Activated CD8-positive, alpha-beta memory T cell treated with anti-CD3 and anti-CD28 coated beads, Interleukin-2, amount 50 U/mL, for 48 hours (primary cell): ENCODE results near the gene ZNF516.

Experiments
- DNase-seq: peaks from one replicate; pipeline ENCODE4 v3.0.0-alpha.2; 2020

The ZNF516 gene

DNA sequence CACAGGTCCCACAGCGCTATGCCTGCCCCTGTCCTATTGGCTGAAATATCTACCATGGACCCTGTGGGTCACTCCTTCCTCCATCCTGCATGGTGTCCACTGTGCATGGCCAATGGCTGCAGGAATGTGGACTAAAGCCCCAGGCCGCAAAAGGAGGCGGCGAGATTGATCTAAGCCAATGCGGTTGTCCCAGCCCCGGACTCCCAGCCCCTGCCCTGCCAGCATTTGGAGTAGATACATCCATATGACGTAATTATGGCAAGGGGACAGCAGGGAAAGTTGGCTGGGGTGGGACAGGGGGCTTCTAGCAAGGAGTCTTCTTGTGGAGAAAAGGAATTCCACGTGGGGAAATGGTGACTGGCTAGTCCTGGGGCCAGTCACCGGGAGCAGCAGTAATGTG lies 11.4 kb upstream of the ZNF516 start:
- DNase-seq = no peak

DNA sequence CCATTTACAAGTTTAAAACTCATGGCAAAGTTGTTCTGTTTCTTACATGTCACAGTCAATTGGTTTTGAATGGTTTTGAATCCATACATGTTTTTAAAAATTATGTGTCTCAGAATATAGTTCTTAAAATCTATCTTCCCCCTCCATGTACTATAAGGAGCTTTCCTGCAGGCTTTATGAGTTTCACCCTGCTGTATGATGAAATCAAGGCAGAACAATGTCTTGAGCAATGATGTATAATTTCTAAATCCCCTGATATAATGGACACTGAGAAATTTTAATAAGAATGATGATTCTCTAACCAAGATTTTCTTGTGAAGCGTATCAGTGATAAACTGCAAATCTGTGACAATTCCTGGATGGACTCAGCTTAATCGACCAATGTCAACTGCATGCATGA lies 10.6 kb upstream of the ZNF516 start:
- DNase-seq = no peak

DNA sequence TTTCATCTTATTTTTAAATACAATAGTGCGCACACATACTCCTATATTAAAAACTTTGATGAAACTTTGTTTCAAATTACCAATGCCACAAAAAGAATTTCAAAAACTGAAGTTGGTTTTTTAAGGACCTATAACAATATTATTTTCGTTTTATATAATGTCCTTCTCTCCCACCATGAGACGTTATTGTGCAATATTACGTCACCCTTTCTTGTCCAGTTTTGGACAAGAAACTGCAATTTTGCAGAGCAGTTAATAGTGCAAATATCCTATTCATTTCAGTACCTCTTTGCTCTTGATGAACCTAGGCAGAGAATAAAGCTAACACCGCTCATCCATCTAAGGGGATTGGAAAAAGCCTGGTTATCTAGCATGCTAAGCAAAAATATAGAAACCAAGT lies 9.7 kb upstream of the ZNF516 start:
- DNase-seq = no peak

DNA sequence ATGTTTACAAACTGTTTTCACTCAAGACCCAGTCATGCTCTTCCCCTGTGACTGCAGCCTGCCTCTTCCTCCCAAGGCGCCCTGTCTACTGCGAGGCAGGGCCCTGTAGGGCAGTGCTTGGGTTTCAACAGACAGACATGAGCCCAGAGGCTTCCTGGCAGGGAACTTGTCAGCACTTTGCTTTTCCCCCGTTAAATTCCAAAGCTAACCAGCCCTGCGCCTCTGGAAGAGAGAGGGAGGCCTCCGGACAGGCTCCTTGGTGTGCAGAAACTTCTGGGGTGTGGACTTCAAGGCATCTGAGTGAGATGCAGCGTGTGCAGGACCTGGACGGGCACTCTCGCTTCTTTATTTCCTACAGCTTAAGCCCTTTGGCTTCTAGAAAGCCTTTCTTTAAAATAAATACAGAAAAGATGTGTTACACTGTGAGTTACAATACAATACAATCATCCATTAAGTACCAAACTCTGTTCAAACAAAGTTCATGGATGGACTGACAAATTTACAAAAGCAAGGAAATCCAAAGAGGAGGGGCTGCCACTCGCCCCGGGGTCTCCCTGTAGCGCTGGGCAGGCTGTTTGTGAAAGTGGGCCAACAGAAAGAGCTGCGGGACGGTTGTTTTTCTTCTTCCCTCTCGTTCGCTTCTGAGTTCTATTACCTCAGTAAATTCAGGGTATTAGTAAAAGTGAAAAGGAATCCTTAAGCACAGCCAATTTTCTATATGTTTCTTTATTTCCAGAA lies 8.8 kb upstream of the ZNF516 start:
- no peak for DNase-seq

DNA sequence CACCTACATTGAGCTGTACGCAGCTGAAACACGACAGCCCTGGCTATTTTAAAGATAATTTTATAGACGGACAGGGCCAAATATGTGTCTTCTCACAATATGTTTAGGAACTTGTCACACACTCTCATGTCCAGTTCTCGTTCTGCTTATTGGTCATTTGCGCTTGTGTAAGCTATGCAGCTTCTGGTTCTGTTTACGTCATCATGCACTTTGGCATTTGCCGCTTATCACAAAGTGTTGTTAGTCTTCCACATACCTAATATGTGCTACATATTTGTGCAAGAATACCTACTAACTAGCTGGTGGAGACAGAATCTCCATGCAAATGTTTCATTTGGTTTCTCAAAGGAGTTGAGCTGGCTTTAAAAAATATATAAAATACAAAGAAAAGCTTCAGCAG lies 7.5 kb upstream of the ZNF516 start:
- no peak for DNase-seq

DNA sequence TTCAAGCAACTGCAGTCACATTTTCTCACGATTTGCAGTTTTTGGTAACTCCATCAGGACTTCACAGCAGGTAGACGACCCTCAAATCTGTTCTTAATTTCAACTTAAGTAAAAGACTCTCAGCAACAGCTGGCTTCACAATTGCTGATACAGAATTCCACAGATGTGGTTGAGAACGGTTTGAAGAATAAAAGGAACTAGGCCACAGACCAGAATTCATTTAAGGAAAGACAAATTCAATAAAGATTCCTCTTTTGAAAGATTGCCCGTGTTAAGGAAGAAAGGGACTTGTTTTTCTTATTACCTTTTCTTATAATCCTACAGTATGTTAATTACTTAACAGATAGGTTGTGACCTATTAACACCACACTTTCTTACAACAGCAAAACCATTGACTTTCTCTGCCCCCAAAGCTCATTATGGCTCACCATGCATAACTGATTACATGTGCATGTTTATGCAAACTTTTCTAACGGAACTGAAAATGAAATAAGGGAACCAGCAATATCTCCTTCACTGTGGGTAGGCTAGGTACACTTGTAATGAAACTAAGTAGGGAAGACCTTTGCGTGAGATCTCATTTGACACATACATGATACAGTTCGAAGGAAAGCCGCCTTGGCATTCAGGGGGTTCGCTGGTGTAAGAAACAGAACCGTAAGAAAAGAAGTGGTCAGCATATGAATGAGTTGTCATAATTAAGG lies 4.7 kb upstream of the ZNF516 start:
- no peak for DNase-seq

DNA sequence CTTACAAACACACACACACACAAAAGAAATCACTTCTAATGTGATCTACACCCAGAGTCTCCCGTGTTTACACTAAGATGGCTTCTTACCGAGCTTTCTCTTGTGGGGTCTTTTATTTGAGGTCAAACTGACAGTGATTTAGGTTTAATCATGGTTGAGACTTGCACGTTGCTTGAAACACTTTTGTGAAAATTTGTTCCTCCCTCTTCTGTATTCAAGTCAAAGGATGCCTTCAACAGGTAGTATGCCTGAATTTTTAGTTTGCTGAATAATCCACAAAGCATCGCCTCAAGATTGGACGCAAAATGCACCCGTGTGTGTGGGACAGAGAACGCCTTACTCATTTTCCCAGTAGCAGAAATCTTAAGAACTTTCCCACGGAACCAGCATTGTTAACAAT lies 4.0 kb upstream of the ZNF516 start:
- DNase-seq = no peak

DNA sequence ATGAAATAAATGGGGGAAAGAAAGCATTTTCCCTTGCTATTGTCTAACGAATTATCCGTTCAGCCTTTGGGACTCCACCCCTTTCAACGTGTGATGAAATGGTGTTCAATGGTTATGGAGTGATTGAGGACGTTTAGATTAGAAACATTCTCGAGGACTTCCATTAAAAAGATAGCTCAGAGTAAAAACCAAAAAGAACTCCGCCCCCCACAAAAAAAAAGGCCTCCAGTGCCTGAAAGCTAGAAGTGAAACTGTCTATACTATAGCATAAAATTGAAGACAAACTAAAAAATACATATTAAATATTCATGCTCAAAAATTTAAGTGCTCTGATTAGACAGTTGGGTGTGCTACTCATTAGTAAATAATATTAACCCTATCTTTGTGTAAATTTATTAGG lies 3.0 kb upstream of the ZNF516 start:
- no peak for DNase-seq

DNA sequence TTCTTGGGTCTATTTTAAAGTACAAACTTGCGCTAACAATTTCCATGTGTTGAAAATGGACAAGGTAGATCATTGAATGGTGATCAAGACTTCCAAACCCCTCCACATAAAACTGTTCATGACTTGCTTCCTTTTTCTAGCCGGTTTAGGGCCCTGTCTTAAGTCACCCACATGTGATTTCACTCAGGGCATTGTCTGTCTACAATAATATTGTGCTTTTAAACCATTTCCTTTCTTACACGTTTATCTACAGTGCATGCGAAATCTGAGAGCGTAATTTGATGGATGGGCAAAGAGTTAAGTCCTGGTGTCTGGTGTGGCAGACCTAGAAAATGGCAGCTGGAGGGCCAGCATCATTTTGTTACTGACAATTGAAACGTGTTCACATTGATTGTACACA lies 2.0 kb upstream of the ZNF516 start:
- DNase-seq = no peak

DNA sequence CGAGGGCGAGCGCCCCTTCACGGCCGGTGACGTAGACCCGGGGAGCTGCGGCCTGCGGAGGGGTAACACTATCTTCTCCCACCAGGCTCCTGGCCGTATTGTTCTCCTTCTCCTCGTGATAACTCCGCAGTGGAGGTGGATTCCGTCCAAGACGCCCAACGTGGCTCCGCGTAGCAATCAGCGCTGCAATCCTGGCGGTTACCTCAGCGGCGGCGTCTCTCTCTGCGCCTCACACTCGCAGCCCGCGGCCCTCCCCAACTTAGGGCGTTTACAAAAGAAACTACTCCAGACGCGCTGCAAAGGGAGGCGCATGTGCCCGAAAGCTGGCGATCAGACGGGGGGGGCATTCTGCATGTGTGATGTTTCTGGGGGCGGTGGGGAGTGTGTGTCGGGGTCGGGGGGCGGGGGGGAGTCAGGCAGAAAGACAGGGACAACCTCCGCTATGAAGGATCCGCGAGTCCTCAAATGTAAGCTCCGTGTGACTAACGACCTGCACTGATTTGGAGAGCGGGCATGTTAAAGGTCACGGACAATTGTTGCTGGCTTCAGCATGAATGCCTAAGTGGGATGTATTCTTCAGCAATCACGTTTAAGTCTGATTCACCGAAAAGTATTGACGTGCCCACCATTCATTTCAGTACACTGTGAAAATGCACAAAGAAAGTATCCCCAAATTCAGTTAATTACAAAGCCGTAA lies 1.3 kb upstream of the ZNF516 start:
- no peak for DNase-seq

DNA sequence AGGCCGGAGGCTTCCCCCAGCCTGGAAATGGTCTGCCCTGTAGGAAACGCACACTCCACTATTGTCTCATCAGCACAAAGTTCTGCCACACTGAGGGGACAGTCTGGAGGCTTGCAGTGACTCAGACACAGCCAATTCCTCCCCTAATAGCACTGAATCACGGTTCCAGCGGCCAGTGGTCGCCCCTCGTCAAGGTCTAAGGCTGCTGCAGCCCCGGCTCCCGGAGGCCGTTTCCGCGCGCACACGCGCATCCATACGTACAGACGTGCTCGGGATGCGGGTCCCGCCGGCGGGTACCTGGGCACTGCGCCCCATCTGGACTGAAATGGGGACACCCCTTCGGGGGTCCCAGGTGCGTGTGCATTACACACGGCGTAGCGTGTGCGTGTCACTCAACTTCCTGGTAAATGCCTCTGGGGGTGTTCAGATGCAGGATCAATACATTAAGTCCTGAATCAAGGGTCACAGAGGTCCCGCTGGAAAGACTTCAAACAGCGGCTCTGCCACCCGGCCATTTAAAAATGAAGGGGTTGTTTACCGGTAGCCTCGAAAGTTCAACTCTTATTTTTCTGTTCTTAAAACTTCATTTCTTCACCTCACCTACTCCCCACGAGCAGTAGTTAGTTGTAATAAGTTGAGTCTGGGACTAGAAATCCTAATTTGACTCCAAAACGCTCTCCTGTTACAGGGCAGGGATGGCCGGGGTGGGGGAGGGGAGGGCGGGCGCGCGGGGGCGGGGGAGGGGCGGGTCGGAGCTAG lies 572 bp upstream of the ZNF516 start:
- no peak for DNase-seq

DNA sequence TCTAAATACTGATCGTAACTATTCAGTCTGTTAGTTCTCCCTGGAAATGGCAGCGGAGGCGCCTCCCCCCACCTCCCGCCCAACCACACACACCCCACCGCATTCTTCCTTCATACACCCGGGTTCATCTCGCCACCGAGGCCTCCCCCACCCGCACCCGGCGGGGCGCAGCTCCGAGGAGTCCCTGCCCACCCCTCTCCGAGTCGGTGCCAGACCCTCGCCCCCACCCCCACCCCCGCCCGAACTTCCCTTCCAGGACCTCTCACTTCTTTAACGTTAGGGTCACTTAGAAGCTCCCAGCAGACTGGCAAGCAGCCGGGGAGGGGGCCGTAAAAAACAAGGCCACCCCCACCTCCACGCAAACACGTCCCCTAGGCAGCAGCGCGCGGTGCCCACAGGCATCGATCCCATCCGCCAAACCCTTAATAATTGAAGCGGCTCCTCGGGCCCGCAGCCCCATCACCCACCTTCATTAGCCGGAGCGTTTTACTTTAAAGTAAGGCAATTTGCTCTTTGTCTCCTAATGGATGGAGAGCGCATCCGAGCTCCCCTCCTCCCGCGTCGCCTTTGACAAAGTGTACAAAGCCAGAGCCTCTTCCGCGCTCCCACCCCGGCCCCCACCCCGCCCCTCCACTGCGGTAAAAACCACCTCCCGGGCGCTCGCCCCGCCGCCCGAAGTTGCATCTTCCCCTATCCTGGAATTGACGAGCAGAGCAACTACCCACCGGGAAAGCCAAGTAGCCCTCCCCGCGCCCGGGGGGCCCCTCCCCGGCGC lies 624 bp downstream of the ZNF516 start:
- no peak for DNase-seq

DNA sequence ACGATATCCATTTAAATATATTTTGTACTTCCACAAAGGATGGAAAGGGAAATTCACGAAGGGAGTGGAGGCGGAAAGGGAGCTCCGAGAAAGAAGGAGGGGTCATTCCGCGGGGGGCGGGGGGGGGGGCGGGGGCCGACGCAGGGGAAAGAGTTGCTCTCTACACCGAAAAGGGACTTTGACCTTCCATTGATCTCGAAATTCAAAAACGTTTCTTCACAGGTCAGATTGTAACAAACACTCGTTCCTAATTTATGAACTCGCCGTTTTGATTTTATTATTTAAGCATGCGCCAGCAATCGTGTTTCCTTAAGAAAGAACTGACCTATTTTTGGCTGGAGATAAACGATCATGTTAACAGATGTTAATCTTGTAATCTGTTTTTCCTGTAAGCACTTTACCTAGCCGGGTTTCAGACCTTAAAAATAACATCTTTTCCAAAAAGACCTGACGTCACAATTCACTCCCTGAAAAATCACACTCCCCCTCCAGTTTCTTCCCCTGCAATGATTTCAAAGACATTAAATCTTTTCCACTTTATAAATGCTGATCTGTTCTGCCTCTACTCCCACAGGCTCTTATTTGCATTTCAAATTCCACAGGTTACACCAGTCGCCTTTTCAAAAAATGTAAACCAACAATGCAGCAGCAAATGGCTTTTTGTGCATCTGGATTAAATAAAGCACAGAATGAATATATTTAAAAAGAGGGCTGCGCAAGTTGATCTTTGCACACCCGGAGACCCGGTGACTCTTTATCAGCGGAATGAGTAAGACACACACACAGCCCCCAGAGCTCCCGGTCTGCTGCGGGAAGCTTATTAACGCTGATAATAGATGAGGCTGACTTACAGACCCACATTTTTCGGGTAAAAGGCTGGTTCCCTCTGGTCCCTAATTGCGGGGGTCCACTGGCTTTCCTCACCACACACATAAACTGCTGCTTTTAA lies 1.6 kb downstream of the ZNF516 start:
- no peak for DNase-seq

DNA sequence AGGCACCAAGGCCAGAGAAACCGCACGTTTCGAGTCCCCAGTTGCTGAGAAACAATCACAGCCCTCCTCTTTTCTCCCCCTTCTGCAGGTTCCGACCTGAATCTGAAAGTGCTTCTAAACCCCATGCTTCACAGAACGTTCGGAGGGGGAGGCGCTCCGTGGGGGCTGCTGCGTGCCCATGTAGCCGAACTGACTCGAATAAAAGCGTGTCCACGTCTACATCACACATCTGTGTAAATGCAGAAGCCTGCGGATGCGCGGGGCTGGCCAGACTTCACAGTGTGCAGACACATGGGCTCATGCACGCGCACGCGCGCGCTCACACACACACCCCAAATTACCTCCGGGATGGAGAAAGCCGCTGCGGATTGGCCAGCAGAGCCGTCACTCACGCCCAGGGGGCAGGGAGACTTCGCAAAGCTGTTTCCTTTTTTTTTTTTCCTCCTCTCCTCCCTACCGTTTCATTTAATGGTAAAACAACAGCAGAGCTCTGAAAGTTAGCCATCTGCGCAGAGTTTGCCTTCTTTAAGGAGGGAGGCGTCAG lies 2.3 kb downstream of the ZNF516 start:
- DNase-seq = peak; percentile 100

DNA sequence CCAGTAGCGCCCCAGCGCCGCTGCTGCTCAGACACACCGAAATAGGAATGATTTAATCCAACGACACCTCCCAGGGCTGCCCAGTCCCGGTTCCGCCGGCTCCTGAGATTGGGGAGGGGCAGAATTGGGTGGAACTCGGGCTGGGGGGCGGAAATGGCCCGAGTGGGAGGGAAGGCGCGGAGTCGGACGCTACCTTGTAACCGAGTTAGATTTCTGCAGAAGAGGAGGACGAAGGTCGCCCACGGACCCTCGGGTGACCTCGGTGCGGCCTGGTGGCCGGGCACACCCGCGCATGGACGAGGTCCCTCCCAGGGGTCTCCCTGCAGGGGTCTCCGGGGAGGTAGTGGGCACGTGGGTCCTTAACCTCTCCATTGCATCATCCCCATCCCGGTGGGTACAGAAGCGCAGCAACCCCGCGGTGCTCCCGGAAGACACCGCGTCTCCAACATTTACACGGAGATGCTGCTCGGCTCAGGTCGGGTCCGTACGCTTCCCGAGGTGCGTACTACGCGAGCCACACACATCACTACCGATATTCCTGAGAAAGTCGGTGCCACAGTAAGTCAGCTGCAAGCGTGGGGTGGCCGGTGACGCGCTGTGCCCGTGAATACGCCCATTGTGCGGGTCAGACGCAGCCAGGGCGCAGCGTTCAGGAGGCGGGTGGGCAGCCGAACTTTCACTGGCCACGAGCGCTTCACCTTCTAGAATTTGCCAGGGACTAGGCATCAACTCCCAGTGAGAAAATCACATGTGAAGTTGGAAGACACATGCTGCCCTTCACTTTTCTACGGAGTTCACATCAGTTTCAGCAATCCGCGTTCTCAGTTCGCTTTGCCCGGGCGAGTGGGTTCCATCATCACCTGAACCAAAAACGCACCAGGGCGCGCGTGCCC lies 3.0 kb downstream of the ZNF516 start:
- DNase-seq = peak; percentile 73

DNA sequence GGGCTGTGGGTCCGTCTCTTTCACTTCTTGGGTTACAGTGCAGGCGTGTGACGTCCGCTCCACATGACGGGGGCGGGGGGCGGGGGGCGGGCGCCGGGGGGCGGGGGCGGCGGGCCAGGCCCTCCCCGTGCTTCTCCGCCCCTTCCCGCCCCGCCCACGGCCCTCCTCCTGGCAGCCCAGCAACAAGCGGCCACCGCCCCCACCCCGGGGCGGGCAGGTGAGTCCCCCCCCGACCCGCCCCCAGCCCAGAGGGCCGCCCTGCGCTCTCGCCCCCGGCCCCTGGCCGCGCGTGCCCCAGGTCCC lies 3.6 kb downstream of the ZNF516 start:
- DNase-seq = peak; percentile 68

DNA sequence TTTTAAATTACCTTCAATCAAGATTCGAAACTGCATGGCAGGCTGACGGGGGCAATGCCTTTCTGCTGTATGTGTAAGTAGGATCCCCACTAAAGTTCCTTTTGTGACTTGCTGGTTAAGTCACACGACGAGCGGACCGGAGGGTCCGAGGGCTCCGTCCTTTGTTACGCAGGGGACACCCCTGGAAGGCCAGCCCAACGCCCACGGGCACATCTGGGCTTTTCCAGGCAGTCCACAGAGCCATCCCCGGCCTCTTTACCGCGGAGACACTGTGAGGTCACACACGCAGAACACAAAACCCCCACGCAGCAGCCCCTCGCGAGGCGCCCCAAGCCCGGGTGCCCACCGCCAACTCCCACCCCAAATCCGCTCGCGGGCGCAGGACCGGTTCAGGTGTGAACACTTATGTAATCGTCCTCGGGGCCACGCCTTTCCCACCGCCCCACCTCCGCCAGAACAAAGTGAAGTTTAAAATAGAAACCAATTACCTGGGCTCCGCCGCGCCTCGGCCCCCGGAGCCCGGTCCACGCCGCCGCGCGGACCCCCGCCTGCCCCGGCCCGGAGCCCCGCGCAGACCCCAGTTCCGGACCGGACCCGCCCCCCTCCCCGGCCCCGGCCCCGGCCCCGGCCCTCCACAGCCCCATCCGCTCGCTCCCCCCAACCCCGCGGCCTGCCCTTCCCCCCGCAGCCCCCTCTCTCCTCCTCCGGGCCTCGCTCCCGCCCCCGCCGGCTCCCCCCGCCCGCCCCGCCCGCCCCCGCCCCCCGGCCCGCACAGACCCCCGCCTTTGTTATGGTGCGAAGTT lies 4.2 kb downstream of the ZNF516 start:
- DNase-seq = no peak

DNA sequence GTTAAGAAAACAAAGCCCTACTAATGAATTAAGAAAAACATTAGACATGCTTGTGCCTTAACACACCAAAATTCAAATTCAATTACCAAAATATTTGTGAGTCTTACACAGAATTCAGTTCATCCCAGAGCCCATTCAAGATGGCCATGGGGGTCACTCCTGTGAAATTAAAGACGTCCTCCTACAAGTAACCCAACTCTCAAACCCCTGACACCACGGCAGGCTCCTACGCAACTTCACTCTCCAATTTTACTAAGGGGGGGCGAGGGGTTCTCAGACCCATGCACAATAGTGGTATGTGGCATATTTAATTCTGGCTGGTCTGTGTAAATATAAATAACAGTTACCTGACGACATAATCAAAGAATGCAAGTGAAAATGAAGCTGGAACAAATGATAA lies 5.0 kb downstream of the ZNF516 start:
- DNase-seq = no peak

DNA sequence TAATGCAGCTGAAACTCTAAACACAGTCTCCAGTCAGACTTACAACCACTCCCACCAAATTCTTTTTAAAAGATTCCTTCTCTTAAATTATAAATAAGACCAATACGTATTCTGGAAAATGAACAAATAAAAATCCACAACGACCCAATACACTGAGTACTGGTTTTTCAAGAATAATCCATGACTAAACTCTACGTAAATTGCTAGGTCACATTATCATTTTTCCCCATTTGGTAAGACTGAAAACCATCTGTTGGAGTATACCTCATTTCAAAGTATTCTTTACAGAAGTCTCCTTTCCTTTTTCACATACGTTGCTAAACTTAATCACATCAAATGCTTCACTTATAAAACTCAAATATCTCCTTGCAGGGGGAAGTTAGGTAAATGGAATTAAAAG lies 6.0 kb downstream of the ZNF516 start:
- DNase-seq = no peak
